22Rv1 (cell line): ENCODE measurements around the gene ZNF804A.

Experiments used
- H3K27ac ChIP-seq: fragments of 450-650 bp; 2 replicates; pipeline ENCODE4 v1.5.1; 2017
- ZFX ChIP-seq: fragments of 450-650 bp; IDR thresholded peaks from 2 replicates; pipeline ENCODE4 v1.6.1; 2017; ENCODE audit warnings: antibody characterized with exemption, borderline replicate concordance
- TF ChIP-seq, protein P1 (sequence below): fragments of 450-650 bp; IDR thresholded peaks from 2 replicates; pipeline ENCODE4 v1.5.1; 2017; ENCODE audit warnings: mild to moderate bottlenecking

The ZNF804A gene

DNA sequence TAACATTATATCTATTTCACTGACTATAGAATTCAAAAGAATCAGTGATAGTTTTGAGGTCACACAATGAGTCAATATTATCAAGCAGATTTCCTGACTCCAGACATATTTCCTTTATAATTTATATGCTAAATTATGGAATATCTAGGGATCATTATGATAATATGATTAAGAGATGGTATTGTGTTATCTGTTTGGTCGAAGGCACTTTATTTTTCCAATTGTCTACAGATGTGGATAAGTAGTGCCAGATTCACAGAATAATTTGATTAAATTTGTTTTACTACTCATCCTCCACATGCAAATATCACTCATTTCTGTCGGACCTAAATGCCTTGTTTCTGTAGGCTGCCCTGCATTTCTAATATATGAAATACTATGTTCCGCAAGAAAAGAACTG lies 4.4 kb downstream of the ZNF804A start:
- no peak for TF ChIP-seq ZFX
- TF ChIP-seq, protein P1, sequence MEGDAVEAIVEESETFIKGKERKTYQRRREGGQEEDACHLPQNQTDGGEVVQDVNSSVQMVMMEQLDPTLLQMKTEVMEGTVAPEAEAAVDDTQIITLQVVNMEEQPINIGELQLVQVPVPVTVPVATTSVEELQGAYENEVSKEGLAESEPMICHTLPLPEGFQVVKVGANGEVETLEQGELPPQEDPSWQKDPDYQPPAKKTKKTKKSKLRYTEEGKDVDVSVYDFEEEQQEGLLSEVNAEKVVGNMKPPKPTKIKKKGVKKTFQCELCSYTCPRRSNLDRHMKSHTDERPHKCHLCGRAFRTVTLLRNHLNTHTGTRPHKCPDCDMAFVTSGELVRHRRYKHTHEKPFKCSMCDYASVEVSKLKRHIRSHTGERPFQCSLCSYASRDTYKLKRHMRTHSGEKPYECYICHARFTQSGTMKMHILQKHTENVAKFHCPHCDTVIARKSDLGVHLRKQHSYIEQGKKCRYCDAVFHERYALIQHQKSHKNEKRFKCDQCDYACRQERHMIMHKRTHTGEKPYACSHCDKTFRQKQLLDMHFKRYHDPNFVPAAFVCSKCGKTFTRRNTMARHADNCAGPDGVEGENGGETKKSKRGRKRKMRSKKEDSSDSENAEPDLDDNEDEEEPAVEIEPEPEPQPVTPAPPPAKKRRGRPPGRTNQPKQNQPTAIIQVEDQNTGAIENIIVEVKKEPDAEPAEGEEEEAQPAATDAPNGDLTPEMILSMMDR, result no peak
- H3K27ac ChIP-seq, result no peak overlapping the region

GRCh38 chr2:184610891-184611290 lies 12.6 kb downstream of the ZNF804A start:
- no peak overlapping the region for H3K27ac ChIP-seq
- TF ChIP-seq, protein P1, result no peak
- no peak for TF ChIP-seq ZFX

DNA sequence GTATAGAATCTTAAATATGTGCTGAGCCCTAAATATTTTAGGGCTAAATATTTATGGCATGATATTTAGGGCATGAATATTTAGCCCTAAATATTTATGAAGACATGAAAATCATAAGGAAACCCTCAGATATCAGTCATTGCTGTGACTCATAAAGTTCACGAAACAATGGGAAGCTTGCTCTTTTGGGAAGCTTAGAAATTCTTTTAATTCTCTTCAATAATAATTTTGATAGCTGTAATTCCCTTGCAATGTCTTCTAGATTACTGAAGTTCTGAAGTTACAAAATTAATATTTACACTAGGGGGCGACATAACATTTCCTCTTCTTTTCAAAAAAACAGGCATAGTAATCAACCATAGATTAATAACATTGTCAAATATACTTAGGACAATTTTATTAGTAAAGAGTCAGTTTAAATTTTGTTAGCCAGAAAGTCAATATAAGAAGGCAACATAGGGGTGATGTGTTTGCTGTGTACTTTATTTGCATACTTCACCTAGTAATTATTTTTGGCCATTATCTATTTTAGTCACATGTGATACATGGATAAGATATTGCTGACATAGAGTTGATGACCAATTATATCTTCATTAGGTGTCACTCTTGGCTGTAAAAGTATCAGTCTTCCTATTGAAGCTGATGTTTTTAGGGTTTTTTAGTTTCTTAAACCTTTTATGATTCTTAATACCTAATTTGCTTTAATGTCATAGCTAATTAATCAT lies 13.2 kb downstream of the ZNF804A start:
- no peak for TF ChIP-seq ZFX
- TF ChIP-seq, protein P1, result peak; percentile 73

GRCh38 chr2:184620367-184620766 lies 22.0 kb downstream of the ZNF804A start:
- TF ChIP-seq, protein P1, result no peak
- TF ChIP-seq ZFX, result no peak
- no peak overlapping the region for H3K27ac ChIP-seq

More for the DNA sequence above, 13.2 kb downstream of the ZNF804A start:
- H3K27ac ChIP-seq, result no peak overlapping the region

- no peak for TF ChIP-seq ZFX
- TF ChIP-seq, protein P1, result no peak
- H3K27ac ChIP-seq, result no peak overlapping the region
Measured at GRCh38 chr2:184624311-184624710, 26.0 kb downstream of the ZNF804A start.

DNA sequence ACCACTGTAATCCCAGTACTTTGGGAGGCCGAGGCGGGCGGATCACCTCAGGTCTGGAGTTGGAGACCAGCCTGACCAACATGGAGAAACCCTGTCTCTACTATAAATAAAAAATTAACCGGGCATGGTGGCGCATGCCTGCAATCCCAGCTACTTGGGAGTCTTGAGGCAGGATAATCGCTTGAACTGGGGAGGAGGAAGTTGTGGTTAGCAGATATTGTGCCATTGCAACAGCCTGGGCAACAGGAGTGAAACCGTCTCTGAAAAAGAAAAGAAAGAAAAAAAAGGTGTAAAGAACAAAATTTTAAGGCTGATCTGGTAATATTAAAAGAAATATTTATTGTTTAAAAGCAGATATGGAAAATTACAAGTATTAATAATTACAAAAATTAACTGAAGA lies 29.7 kb downstream of the ZNF804A start:
- no peak overlapping the region for H3K27ac ChIP-seq
- no peak for TF ChIP-seq ZFX
- TF ChIP-seq, protein P1, result no peak

DNA sequence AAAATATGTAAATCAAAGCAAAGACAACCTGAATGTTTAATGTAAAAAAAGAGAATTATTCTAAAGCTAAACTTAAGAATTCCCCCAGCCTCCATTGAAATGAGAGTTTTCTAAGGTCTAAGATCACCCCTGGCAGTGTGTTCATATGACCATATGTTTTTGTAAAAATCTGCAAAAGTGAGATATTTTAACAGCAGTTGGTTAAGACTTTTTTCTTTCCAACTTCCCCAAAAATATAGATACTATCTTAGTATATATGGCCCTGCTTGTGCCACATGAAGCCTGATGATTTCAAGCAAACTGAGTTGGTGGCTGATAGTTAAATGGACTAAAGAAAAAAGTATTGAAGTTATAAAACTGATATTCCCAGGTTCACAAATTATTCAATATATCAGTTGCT lies 35.4 kb downstream of the ZNF804A start:
- no peak overlapping the region for H3K27ac ChIP-seq
- TF ChIP-seq, protein P1, result no peak
- TF ChIP-seq ZFX, result no peak
